Non-pigmented ciliary epithelial cell (primary cell): Measurements from ENCODE around the gene SYNDIG1.

Source experiments
- DNase-seq: peaks from one replicate; pipeline ENCODE4 v3.0.0-alpha.2; 2010; ENCODE audit warnings: low read depth

SYNDIG1 gene

GRCh38 chr20:24567508-24567907 is 98.1 kb downstream of the SYNDIG1 start:
- DNase-seq, result no peak

GRCh38 chr20:24568842-24569241 is 99.4 kb downstream of the SYNDIG1 start:
- no peak for DNase-seq

GRCh38 chr20:24571159-24571558 is 101.7 kb downstream of the SYNDIG1 start:
- no peak for DNase-seq

GRCh38 chr20:24572140-24572539 is 102.7 kb downstream of the SYNDIG1 start:
- DNase-seq, result no peak

- no peak for DNase-seq
Observed at GRCh38 chr20:24572862-24573261, 103.4 kb downstream of the SYNDIG1 start.

- DNase-seq, result no peak
Observed at GRCh38 chr20:24573557-24573956, 104.1 kb downstream of the SYNDIG1 start.

- no peak for DNase-seq
Observed at GRCh38 chr20:24574307-24574706, 104.9 kb downstream of the SYNDIG1 start.

- DNase-seq, result no peak
Observed at GRCh38 chr20:24574797-24575196, 105.4 kb downstream of the SYNDIG1 start.

- DNase-seq, result no peak
Observed at GRCh38 chr20:24575811-24576210, 106.4 kb downstream of the SYNDIG1 start.

GRCh38 chr20:24576447-24576846 is 107.0 kb downstream of the SYNDIG1 start:
- DNase-seq, result no peak

- no peak for DNase-seq
Observed at GRCh38 chr20:24577271-24577909, 108.0 kb downstream of the SYNDIG1 start.

- DNase-seq, result no peak
Observed at GRCh38 chr20:24578567-24579415, 109.4 kb downstream of the SYNDIG1 start.

GRCh38 chr20:24579475-24579874 is 110.0 kb downstream of the SYNDIG1 start:
- DNase-seq, result no peak

- no peak for DNase-seq
Observed at GRCh38 chr20:24580006-24580405, 110.6 kb downstream of the SYNDIG1 start.

- no peak for DNase-seq
Observed at GRCh38 chr20:24580855-24581254, 111.4 kb downstream of the SYNDIG1 start.

- DNase-seq, result no peak
Observed at GRCh38 chr20:24581443-24582170, 112.2 kb downstream of the SYNDIG1 start.

GRCh38 chr20:24582373-24583168 is 113.1 kb downstream of the SYNDIG1 start:
- DNase-seq, result no peak

GRCh38 chr20:24583169-24583792 is 113.9 kb downstream of the SYNDIG1 start:
- no peak for DNase-seq

- DNase-seq, result no peak
Observed at GRCh38 chr20:24584078-24584477, 114.6 kb downstream of the SYNDIG1 start.

GRCh38 chr20:24584538-24585356 is 115.3 kb downstream of the SYNDIG1 start:
- DNase-seq, result peak; percentile 19
